Stimulated activated CD8-positive, alpha-beta memory T cell treated with anti-CD3 and anti-CD28 coated beads, Interleukin-12 subunit alpha, Interleukin-12 subunit beta, amount 100 ng/mL, for 1 hour (primary cell): ENCODE data around the gene CLDN1.

Experiments used
- DNase-seq: peaks from one replicate; pipeline ENCODE4 v3.0.0-alpha.2; 2020; ENCODE audit warnings: low read depth

CLDN1 gene

DNA sequence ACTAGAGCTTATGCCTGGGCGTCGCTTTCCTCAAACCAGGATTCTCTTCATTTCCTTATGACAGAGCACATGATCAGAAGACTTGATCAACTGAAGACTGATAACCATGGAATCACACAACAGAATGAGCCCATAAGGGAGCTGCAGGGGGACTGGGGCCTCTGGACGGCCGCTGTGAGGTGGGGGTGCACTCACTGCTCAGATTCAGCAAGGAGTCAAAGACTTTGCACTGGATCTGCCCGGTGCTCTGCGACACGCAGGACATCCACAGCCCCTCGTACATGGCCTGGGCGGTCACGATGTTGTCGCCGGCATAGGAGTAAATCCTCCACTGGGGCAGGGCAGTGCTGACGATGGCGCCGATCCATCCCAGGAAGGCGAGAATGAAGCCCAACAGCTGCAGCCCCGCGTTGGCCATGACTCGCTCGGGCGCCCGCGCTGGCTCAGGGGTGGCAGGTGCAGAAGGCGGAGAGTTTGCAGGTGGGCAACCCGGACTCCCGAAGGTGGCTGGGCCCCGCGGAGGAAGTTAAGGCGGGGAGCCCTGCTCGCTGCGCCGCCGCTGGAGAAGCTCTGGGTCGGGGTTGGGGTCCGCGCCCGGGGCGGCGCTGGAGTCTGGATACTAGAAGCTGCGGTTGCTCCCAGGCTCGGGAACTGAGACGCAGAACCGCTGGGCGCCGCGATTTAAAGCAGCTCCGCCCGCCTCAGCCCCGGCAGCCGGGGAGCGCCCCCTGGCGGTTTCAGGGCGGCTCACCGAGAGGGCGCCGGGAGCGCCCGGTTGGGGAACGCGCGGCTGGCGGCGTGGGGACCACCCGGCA is at the start of gene CLDN1:
Gene CLDN1, minus strand, starts transcription at position 658 of the 815 bp plus-strand sequence. Its CDS starts 240 bp downstream, at position 418.
- DNase-seq: peak; percentile 49

DNA sequence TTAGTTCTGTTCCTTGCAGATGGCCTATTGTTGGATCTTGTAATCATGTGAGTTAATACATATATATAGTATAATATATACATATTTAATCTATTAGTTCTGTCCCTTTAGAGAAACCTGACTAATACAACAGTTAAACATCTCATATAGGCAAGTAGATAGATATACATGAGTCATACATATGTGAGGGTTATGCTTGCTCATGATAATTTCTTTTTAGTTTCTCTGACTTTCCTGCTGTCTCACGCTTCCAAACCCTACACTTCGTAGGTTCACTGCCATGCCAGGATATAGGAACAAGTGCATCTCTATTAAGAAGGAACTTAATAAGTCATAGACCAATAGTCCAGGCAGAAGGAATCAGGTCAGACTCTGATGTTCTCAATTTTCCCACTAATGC is 48.9 kb upstream of the CLDN1 start:
- DNase-seq: no peak

- no peak for DNase-seq
Observed at GRCh38 chr3:190370369-190370768, 48.1 kb upstream of the CLDN1 start.

GRCh38 chr3:190369668-190370295 is 47.5 kb upstream of the CLDN1 start:
- DNase-seq: no peak

DNA sequence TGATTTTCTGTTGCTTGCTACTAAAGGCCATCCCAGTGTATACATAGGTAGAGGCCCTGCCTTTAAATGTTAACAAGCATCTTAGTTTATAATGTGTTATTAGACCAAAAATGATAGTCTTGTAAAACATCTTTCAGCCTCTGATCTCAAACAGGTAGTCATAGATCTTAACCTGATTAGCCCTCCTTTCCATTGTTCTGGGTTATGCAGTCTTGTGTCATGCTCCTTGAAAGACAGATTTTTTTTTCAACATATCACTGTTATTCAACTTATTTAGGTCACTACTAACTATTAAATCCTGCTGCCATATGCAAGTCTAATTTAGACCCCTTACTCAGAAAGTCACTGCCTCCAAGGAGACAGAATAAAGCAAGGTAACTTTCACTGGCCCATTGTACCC is 46.6 kb upstream of the CLDN1 start:
- DNase-seq: no peak

GRCh38 chr3:190366133-190366532 is 43.9 kb upstream of the CLDN1 start:
- no peak for DNase-seq

- no peak for DNase-seq
Observed at GRCh38 chr3:190362258-190362657, 40.0 kb upstream of the CLDN1 start.

DNA sequence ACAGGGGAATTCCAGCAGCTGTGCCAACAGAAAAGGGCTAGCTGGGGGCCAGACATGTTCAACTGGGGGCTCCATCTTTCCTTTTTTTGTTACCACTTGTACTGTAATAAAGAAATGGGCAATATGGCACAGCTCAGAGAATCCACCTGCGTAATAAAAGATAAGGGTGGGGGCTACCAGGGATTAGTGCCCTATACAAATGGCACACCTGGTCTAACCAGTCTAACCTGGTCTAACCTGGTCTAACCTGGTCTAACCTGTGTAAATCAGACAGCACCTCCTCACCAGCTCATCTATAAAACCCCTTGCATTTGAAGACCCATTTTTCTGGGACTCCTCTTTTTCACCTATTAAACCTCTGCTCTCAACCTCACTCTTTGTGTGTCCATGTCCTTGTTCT is 39.5 kb upstream of the CLDN1 start:
- DNase-seq: no peak

GRCh38 chr3:190360228-190360627 is 38.0 kb upstream of the CLDN1 start:
- DNase-seq: no peak

DNA sequence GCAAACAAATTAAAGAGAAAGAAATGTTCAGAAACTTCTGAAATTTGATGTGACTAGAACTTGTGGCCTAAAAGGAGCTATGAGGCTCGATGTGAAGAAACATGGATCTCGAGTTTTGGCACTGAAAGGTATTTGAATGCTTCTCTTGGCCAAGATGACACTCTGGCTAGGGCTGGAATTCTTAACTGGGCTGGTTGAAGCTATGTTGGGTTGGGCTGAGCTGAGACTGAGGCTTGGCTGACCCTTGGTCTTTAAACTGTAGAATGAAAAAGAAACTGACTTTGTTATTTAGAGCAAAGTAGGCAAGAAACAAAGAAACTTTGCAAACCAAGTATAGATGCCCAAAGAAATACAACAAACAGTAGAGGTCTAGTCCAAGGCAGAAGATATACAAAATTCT is 37.6 kb upstream of the CLDN1 start:
- DNase-seq: no peak

GRCh38 chr3:190357468-190357867 is 35.2 kb upstream of the CLDN1 start:
- no peak for DNase-seq

DNA sequence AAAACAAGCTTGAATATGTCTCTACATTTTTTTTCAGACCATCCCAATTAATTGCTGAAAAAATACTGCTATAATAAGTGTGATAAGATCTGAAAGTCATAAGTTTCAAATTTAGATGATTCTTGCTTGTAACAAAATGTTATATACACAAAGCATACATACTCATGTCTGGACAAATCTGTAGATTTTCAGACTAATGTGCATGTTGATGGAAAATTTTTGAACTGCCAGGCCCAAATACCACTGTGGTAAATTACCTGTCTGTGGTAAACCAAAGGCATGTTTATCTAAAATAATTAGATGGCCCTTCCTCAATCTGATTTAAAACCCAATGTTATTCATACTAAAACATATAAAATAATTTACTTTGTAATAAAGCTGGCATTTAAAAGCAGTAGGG is 34.0 kb upstream of the CLDN1 start:
- no peak for DNase-seq

- DNase-seq: no peak
Observed at GRCh38 chr3:190352861-190353457, 30.7 kb upstream of the CLDN1 start.

DNA sequence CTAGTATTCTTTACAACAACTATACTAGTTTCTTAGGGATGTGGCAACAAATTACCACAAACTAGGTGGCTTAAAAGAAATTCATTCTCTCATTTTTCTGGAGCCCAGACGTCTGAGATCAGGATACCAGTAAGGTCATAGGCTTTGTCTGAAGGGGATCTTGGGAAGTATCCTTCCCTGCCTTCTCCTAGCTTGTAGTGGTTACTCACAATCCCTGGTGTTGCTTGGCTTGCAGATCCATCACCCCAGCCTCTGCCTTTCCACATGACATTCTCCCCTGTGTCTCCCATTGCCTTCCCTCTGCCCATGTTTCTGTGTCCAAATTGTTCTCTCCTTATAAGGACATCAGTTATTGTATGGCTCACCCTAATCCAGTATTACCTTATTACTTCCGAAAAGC is 24.3 kb upstream of the CLDN1 start:
- DNase-seq: no peak

- no peak for DNase-seq
Observed at GRCh38 chr3:190345878-190346277, 23.6 kb upstream of the CLDN1 start.

- no peak for DNase-seq
Observed at GRCh38 chr3:190345027-190345821, 23.0 kb upstream of the CLDN1 start.

- no peak for DNase-seq
Observed at GRCh38 chr3:190340071-190340470, 17.8 kb upstream of the CLDN1 start.

GRCh38 chr3:190339130-190339529 is 16.9 kb upstream of the CLDN1 start:
- DNase-seq: no peak

GRCh38 chr3:190338717-190339116 is 16.5 kb upstream of the CLDN1 start:
- DNase-seq: no peak

GRCh38 chr3:190337301-190337700 is 15.1 kb upstream of the CLDN1 start:
- DNase-seq: no peak

- DNase-seq: no peak
Observed at GRCh38 chr3:190336516-190337189, 14.4 kb upstream of the CLDN1 start.

DNA sequence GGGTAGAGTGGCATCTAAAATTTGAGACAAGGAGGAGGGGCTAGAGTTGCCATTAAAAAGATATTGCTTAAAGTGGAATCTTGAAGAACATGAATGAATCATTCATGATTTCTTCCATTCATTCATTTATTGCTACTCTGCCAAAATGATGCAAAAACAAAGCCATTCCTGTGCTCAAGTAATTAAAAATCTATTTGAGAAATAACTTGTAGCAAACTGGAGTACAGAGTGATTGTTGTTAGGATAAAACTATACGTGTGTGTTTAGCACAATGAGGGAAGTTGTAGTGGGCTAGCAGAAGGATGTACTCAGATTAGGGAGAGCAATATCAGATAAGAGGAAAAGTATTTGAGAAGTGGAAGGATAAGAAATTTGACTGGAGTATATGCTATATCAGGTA is 11.7 kb upstream of the CLDN1 start:
- no peak for DNase-seq
